Activated T-helper 1 cell treated with anti-CD3 and anti-CD28 coated beads, Interleukin-2, amount 50 U/mL, for 16 hours (primary cell): ENCODE data around the gene ADSS1.
"Not testable (repeated sequence)": the region's sequence is repeated elsewhere in the genome, so short reads cannot be mapped to it uniquely, and the experiment has no call there.

Experiments used
- DNase-seq, 2 donors: peaks; one replicate each; pipeline ENCODE4 v3.0.0-alpha.2; 2020; ENCODE audit warnings: low read depth in 1 of 2, low spot score in 1 of 2

The ADSS1 gene

DNA sequence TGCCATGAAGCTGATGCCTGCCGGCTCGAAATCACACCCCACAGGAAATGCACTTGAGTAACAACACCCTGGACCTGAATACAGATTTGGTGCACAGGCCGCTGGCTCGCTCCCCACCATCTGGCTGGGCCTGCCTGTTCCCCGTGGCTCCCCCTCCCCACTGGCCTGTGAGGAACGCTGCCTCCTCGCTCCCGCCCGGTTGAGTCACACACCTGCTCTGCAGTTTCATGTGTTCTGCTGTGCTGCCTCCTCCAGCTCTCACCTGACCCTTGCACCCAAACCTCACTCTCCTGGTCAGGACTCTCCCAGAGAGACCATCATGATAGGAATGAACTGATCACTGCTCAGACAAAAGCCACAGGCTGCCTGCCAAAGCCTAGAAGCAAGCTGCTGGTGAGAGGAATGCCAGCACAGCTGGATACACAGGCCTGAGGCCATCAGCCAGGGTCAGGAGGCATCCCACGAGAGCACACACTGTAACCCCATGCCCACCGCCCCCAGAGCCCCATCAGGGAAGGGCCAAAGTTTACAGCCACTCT lies 25.2 kb downstream of the ADSS1 start:
- no peak for DNase-seq

DNA sequence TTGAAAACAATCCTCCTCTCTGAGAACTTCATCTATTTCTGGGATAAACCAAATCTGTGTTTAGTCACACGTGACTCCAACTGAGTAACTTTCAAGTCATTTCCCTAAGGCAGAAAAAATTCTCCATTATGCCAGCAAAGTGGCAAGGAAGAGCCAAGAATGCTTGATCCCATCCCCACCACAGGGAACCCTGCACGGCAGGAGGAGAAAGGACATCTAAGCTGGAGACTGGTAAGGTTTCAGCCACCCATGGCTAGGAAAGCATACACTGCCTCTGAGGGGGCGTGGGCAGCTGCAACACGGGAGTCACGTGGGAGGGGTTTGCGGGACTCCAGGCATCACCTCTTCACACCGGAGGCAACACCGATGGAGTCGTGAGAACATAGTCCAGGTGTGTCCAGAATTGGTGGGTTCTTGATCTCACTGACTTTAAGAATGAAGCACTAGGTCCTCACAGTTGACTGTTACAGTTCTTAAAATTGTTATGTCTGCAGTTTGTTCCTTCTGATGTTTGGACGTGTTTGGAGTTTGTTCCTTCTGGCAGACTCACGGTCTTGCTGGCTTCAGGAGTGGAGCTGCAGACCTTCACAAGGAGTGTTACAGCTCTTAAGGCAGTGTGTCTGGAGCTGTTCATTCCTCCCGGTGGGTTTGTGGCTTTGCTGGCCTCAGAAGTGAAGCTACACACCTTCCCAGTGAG lies 26.2 kb downstream of the ADSS1 start:
- no peak for DNase-seq

DNA sequence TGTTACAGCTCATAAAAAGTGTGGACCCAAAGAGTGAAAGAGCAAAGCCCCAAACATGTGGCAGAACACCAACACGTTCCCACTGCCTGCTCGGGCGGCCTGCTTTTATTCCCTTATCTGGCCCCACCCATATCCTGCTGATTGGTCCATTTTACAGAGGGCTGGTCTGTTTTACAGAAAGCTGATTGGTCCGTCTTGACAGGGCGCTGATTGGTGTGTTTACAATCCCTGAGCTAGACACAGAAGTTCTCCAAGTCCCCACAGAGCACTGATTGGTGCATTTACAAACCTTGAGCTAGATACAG lies 26.7 kb downstream of the ADSS1 start:
- DNase-seq: not testable (repeated sequence)

DNA sequence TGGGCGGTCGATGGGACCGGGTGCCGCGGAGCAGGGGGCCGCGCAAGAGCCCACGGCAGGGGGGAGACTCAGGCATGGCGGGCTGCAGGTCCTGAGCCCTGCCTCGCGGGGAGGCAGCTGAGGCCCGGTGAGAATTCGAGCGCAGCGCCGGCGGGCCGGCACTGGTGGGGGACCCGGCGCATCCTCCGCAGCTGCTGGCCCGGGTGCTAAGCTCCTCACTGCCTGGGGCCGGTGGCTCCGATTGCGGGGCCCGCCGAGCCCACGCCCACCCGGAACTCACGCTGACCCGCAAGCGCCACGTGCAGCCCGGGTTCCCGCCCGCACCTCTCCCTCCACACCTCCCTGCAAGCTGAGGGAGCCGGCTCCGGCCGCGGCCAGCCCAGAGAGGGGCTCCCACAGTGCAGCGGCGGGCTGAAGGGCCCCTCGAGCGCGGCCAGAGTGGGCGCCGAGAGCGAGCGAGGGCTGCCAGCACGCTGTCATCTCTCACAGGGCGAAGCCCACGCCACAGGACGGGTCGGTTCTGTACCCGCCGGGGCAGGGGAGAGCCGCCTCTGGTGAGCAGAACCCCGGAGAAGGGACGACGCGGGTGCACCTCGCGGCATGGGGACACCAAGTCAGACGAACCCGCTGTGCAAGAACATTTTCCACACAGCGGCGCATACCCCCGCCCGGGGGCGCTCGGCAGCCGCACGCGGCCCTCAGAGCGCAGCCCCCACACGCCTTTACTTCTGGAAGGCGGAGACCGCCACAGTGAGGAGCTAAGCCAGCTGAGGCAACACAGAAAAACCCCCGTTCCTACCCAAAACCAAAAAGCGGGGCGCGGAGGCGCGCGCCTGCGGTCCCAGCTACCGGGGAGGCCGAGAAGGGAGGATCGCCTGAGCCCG lies 27.8 kb downstream of the ADSS1 start:
- DNase-seq: no peak

DNA sequence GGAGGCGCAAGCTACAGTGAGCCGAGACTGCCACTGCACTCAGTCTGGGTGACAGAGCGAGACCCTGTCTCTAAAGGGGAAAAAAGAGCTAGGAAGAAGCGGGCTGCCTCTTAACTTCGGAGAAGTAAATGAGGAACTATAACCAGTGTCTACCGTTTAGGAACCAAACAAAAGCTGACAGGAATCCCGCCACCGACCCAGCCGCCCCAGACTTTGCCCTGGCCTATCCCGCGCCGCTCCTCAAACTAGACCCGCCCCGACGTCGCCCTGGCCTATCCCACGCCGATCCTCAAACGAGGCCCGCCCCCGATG lies 28.4 kb downstream of the ADSS1 start:
- no peak for DNase-seq

DNA sequence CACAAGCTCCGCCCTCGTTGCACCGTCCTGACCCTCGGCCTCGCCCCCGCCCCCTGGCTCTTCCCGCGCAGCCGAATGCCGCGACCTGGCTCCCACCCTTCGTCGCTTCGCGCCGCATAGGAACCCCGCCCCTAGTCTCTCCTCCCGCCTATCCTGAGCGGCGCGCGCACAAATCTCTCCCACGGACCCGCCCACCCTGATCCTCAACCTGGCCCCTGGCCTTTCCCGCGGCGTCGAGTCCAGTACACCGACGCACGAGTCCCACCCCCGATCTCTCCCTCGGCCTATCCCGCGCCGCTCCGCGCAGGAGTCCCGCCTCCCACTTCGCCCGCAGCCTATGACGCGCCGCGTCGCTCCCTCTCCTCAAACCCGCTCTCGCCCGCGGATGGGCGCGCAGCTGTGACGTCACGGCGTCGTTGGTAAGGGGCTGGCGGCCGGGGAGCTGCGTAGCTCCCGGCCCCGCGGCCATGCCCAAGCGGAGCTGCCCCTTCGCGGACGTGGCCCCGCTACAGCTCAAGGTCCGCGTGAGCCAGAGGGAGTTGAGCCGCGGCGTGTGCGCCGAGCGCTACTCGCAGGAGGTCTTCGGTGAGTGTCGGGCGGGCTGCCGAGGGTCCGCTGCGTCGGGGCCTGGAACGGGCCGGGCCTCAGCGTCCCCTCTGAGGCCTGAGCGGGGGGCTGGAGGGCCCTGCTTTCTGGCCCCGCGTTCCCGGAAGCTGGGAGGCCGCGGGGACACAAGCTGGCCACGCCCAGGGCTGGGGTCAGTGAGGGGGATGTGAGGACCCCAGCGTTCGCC lies 28.9 kb downstream of the ADSS1 start, which contains the start of gene SIVA1:
Gene SIVA1, plus strand, starts transcription at position 413 of the 793 bp plus-strand sequence. Its CDS starts 55 bp downstream, at position 468.
- DNase-seq: peak; percentile 99

DNA sequence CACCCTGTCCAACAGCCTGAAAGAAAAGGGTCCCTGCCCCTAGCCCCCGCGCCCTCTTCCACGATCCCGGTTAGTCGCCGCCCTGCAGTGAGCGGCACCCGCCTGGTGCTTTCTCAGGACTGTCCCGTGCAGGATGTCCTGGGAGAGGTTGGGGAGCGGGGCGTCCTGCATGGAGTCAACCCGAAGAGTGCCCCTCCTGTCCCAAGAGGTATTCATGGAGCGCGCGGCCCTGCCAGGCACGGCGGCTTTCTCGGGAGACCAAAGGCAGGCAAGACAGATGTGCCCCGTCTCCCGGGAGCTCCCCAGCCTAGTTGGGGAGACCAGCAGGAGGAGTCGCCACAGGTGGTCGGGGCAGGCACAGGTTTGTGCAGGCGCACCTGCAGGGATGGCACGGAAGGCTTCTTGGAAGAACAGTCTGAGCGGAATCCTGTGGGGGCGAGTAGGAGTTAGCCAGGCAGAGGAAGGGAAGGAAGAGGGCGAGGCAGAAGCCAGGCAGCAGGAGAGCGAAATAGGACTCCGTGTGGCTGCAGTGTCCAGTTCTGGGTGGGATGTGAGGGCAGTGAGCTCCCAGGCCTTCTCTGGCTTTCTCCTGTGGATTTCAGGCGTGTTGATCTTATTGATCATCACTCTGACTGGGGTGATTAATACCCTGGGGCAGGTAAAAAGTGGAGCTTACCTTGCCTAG lies 29.6 kb downstream of the ADSS1 start:
- DNase-seq: no peak

DNA sequence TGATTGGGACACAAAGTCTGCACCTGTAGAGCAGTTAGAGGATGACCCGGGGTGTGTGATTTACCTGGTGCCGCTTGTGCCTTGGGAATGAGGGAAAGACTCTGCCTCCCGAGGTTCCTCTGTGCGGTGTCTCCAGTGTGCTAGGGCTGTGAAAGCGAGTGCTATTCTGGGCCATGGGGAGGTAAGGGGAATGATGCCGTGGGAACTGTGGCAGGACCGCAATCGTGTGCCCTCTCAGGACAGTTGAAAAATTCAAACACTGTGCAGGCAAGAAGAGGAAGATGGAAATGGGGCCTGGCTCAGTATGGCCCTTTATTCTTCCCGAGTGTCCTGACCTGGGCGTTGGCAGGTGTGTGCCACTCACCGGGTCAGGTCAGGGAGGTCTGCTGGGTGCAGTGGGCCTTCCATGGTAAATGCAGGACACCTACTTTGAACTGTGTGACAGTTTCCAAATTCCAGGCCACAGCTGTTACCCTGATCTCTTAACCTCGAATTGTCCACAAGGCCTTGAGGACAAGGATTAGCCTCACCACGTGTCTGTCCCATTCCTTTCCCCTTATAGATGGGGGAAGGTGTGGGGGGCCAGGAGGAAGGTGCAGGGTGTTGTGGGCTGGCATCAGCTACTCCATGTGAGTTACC lies 30.3 kb downstream of the ADSS1 start:
- DNase-seq: no peak

DNA sequence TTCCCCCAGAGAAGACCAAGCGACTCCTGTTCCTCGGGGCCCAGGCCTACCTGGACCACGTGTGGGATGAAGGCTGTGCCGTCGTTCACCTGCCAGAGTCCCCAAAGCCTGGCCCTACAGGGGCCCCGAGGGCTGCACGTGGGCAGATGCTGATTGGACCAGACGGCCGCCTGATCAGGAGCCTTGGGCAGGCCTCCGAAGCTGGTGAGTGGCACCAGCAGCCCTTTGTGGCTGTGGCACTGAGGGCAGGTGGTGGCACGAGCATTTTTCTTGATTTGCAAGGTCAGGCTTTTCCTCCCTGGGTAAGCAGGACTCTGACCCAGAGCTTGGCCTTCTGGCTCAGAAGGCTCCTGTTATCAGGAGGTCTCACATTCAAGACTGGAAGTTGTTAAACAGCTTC lies 31.6 kb downstream of the ADSS1 start:
- no peak for DNase-seq

DNA sequence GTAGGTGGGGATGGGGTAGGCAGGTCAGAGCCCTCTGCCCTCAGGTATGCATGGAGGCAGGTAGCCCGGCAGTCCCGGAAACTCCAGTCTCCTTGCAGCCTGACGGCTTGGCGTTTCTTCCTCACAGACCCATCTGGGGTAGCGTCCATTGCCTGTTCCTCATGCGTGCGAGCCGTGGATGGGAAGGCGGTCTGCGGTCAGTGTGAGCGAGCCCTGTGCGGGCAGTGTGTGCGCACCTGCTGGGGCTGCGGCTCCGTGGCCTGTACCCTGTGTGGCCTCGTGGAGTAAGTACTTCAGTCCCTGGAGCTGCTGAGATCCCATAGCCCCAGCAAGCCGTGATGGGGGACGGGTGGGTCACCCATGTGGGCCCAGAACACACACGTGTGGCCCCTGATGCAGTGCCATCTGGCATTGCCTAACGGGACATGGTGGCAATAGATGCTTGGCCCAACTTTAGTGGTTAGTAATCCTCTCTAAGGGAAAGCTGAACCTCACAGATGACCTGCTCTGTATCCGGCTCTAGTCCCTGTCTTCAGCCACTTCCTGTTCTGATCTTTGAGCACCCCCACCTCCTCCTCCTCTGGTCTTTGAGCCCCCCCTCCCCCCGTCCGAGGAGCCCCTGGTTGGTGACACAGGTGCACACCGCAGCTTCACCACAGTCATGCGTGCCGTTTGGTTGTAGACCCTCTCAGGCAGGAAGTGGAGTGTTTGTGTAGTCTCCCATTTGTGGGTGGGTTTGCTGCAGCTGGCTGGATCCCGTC lies 32.6 kb downstream of the ADSS1 start:
- DNase-seq: no peak

DNA sequence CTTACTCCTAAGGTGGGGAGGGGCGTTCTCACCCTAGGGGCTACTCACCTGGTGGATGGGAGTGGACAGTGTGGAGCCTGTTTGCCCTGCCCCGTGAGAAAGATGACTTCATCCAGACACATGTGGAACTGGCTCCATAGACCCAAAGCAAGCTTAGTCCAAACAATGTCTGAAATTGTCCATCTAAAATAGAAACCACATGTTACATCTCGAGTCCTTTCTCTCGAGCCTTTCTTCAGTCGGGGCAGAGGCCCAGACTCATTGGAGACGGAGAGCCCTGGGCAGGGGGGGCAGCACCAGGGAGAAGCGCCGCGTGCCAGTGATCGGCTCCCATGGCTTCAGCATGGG lies 33.2 kb downstream of the ADSS1 start:
- no peak for DNase-seq

DNA sequence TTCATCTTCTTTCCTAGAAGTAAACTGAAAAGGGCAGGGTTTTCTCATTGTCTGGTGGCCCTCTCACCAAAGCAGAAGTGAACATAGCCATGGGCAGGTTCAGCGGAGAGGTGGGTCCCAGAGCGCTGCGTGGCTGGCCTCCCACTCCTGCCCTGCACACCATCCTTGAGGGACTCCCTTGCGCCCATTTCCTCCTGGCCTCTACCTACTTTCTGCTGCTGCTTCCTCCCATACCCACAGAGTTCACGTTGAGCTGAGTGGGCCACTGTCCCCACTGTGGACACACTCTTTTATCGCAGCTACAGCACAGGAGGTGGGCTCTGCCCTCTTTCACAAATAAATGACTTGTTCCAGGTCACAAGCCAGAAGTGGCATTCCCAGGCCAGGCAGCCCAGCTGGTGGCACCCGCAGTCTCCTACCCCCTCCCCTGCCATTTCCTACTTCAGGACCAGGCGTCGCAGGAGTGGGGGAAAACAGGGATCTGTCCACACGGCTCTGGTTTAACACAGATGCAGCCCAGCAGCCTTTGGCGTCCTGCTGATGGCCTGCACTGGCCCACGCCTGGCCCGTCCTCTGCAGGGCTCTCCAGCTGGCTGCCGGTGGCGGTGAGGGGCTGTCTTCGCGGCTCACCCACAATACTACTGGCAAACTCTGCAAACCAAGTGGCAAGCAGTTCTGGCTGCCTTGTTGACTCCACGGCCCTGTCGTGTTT lies 33.8 kb downstream of the ADSS1 start:
- DNase-seq: no peak

DNA sequence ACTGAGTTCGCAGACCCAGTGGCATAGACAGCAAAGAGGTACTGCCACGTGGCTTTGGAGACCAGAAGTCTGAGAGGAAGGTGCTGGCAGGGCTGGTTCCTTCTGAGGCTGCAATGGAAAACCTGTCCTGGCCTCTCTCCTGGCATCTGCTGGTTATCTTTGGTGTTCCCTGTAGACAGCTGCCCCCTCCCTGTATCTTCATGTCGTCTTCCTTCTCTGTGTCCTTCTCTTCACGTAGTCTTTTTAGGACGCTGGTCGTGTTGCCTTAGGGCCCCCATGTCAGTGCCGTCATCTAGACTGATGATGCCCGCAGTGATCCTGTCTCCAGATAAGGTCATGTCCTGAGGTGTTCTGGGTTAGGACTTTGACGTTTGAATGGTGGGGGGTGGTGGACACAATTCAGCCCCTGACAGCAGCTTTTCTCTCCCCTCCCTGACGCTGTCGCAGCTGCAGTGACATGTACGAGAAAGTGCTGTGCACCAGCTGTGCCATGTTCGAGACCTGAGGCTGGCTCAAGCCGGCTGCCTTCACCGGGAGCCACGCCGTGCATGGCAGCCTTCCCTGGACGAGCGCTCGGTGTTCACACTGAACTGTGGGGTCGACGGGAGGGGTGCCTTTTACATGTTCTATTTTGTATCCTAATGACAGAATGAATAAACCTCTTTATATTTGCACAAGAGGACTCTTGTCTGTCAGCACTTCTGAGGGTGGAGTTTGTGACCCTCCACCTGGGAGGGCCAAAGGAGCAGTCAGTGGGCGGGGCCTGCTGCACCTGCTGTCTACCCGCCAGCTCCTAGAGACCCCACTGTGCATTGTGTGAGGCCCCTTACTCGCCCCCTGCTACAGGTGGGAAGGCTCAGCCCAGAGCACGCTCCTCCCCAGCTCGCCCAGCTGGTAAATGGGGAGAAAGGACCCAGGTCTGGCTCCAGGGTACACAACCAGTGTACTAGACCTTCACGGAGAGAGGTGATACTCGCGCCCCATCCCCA lies 35.2 kb downstream of the ADSS1 start:
- no peak for DNase-seq

DNA sequence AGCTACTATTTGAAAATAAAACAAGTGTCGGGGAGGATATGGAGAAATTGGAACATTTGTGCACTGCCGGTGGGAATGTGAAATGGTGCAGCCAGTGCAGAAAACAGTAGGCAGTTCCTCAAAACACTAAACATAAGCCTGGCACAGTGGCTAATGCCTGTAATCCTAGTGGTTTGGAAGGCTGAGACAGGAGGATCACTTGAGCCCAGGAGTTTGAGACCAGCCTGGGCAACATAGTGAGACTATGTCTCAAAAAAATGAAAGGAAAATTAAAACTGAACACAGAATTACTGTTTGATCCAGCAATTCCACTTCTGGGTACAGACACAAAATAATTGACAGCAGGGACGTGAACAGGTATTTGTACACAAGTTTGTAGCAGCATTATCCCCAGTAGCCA lies 41.5 kb downstream of the ADSS1 start:
- DNase-seq: no peak

DNA sequence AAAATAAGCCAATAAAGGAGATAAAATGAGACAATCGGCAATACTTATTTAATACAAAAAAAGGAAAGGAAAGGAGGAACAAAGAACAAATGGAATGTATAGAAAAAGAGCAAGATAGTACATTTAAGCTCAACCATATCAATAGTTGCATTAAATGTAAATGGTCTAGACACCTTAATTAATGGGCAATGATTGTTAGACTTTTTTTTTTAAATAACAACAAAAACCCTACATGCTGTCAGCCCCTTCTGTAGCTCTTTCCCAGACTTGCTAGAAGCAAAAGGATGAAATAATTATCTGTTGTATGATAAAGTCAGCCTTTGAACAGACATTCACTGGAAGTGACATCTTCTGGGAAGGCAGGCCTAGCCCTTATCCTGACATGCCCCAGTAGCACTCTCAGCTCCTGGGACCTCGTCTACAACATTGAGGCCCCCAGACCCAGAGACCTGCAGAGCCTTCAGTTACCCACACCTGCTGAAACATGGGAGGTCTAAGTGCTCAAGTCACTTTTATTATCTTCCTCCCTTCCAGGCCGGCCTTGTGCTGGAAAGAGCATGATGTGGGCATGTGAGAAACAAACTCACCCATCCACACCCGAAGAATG lies 42.3 kb downstream of the ADSS1 start:
- DNase-seq: no peak

DNA sequence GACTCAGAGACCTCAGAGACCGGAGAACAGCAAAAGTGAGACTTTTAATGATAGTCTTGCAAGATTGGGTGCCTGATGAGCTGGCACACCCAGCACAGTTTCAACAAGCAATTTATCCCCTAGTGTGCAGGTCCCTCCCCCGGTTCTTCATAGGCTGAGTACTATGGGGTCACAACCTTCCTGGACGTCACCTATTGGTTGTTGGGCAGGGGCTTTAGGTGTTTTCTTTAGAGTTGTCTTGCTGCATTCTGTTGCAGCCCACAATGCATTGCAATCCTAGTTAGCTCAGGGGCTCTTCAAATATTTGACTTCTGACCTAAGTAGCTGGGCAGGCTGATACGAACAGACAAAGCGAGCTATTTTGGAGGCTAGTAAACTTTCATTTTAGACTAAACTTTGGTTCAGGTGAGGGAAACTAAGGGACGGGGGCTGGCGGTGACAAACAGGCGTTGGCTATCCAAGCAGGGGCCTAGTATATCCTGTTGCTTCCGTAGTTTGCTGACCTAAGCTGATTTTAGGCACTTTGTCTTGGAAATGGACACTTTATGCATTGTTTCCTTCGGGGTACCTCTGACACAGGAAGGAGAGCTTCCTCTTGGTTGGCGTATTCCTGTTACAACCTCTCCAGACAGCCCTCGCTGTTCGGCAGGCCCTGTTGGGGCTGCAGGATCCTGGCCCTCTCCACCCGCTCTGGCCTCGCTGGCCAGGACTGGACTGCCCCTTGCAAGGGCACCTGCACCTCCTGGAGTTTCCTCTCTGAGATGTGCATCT lies 43.0 kb downstream of the ADSS1 start:
- DNase-seq: no peak

DNA sequence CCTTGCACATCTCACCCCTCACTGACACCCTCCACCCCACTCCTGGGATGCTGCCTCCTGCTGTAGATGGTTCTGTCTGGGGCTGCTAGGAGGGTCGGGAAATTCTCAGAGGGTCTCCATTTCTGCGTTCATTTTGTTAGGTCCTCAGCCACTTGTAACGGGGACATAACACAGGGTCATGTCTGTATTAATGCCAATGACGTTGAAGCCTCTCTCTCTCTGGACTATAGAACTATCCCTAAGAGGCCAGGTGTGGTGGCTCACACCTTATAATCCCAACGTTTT lies 43.5 kb downstream of the ADSS1 start:
- no peak for DNase-seq
